ENCODE measurements around the gene CAPN11. TPM values are rescaled to one million over a fixed set of nuclear protein-coding genes. Genes with fewer than 3 reads are reported as not detected.

CAPN11 gene
- total RNA-seq, 1 donor from 2014 or later, result 2.0 TPM

DNA sequence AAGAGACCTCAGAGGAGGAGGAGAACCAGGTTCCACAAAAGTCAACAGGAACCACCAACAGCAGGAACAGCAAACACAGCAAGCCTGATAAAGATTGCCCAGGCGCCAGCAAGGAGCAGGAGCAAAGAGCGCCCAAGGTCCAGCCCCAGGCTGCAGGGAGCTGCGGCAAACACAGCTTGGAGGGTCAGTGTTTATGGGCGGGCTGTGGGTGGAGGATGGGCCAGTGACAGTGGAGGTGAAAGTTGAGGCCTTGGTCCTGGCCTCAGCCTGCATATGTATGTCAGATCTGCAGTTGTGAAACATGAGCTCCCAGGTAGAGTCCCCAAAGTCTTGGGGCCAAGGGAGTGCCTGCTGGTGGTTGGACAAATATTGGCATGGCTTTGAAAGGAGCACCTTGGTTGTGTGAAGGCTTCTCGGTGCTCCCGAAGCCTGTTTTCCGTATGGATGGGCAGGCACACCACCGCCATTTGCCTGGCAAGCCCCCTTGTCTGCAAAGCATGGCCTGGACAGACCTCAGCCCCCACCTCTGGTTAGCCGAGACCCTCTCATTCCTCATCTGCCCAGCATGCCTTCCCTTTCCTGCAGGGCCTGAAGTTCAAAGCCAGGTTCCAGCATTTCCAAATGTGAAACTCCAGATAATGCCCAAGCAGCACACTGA, 2.0 kb upstream of the CAPN11 start:
- H3K27ac ChIP-seq, result no peak overlapping the region
- no peaks in the 10 kb centered on the region for H3K9me3 ChIP-seq

DNA sequence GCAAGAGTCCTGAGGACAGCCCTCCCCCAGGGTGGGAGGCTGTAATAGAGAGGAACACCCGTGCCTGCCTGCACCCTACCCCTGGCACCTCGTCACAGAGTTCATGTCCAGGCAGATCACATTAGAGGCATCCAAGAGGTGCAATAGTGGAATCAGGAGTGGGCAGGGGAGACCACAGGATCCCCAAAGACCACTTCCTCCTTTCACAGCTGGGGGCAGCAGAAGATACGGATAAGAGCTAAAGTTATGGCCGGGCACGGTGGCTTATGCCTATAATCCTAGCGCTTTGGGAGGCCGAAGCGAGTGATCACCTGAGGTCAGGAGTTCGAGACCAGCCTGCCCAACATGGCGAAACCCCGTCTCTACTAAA, 1.5 kb upstream of the CAPN11 start:
- DNase-seq (ENCODE audit: extremely low spot score in 2 of 2), result no peak
- Histone ChIP-seq H3K4me1 (no peaks in the 10 kb centered on the region), H3K4me3 (no peak overlapping the region), H3K27me3 (no peaks in the 10 kb centered on the region), H3K36me3 (no peaks in the 10 kb centered on the region), H3K27ac (no peak overlapping the region), H3K9me3 (no peaks in the 10 kb centered on the region)
- TF ChIP-seq, protein P1, sequence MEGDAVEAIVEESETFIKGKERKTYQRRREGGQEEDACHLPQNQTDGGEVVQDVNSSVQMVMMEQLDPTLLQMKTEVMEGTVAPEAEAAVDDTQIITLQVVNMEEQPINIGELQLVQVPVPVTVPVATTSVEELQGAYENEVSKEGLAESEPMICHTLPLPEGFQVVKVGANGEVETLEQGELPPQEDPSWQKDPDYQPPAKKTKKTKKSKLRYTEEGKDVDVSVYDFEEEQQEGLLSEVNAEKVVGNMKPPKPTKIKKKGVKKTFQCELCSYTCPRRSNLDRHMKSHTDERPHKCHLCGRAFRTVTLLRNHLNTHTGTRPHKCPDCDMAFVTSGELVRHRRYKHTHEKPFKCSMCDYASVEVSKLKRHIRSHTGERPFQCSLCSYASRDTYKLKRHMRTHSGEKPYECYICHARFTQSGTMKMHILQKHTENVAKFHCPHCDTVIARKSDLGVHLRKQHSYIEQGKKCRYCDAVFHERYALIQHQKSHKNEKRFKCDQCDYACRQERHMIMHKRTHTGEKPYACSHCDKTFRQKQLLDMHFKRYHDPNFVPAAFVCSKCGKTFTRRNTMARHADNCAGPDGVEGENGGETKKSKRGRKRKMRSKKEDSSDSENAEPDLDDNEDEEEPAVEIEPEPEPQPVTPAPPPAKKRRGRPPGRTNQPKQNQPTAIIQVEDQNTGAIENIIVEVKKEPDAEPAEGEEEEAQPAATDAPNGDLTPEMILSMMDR (IDR thresholded peaks at IDR 0.05), result no peak
- TF ChIP-seq POLR2AphosphoS5 (IDR thresholded peaks at IDR 0.05; ENCODE audit: insufficient read depth in 1 of 2, low read depth in 1 of 2) (no peak), POLR2A (IDR thresholded peaks at IDR 0.05) (no peak)
- intact Hi-C loops (cut with DNase I), result no loop called here

More for the DNA sequence above, 2.0 kb upstream of the CAPN11 start:
- H3K4me3 ChIP-seq, result no peak overlapping the region
- no peaks in the 10 kb centered on the region for H3K36me3 ChIP-seq
- TF ChIP-seq POLR2AphosphoS5 (IDR thresholded peaks at IDR 0.05; ENCODE audit: insufficient read depth in 1 of 2, low read depth in 1 of 2) (no peak), POLR2A (IDR thresholded peaks at IDR 0.05) (no peak)
- TF ChIP-seq, protein P1 (IDR thresholded peaks at IDR 0.05), result no peak
- no peak for DNase-seq (ENCODE audit: extremely low spot score in 2 of 2)
- peaks cover 3% of the 10 kb centered on the region for H3K4me1 ChIP-seq
- no peaks in the 10 kb centered on the region for H3K27me3 ChIP-seq
- intact Hi-C loops (cut with DNase I), result no loop called here

DNA sequence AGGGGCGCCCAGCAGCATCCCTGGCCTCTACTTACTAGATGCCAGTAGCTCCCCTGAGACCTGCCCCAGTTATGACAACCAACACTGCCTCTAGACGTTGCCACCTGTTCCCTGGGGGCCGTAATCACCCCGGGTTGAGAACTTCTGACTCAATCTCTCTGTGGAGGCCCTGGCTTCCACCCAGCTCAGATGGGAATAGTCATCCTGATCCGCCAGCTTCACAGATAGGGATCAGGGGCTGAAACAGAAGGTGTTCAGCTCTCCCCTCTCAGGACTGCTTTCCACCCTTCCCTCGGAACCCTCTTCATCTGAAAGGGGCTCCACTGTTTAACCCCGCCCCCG, 3.3 kb downstream of the CAPN11 start:
- Histone ChIP-seq H3K9me3 (no peaks in the 10 kb centered on the region), H3K36me3 (no peaks in the 10 kb centered on the region), H3K27ac (no peak overlapping the region), H3K4me3 (no peak overlapping the region), H3K4me1 (no peaks in the 10 kb centered on the region), H3K27me3 (no peaks in the 10 kb centered on the region)
- TF ChIP-seq, protein P1 (IDR thresholded peaks at IDR 0.05), result no peak
- intact Hi-C loops (cut with DNase I), result no loop called here
- DNase-seq (ENCODE audit: extremely low spot score in 2 of 2), result no peak

DNA sequence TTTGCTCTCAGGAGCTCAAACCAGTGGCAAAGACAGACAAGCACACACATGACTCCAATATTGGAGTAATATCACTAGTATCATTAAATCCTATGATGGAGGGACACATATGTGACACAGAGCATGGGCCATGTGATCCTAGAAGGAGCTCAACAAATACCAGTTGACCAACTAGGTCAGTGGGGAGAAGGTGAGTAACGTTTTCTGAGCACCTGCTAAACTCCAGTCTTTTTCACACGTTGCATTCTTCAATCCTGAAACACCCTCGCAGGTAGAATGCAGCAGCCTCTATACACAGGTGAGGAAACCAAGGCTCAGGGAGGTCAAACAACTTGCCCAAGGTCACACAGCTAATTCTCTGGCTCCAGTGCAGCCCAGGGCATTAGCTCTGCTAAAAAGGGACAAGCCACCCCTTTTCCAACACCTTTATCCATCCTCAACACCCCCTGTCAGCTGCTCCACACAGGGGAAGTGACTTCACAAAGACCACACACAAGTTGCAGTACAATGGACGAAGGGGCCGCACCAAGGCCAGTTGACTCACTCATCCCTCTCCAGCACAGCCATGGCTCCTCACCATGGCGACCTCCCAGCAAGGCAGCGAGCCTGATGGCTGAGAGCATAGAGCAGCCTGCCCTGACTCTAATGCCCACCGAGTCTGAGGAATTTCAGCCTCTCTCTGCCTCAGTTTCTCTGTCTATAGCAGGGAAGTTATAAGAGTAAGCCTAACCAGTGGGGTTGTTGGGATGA, 4.4 kb downstream of the CAPN11 start:
- Histone ChIP-seq H3K36me3 (no peaks in the 10 kb centered on the region), H3K27ac (no peak overlapping the region), H3K27me3 (no peaks in the 10 kb centered on the region), H3K4me3 (no peak overlapping the region), H3K4me1 (no peaks in the 10 kb centered on the region), H3K9me3 (no peaks in the 10 kb centered on the region)
- DNase-seq (ENCODE audit: extremely low spot score in 2 of 2), result no peak
- TF ChIP-seq POLR2AphosphoS5 (IDR thresholded peaks at IDR 0.05; ENCODE audit: insufficient read depth in 1 of 2, low read depth in 1 of 2) (no peak), POLR2A (IDR thresholded peaks at IDR 0.05) (no peak)
- TF ChIP-seq, protein P1 (IDR thresholded peaks at IDR 0.05), result no peak
- intact Hi-C loops (cut with DNase I), result no loop called here

DNA sequence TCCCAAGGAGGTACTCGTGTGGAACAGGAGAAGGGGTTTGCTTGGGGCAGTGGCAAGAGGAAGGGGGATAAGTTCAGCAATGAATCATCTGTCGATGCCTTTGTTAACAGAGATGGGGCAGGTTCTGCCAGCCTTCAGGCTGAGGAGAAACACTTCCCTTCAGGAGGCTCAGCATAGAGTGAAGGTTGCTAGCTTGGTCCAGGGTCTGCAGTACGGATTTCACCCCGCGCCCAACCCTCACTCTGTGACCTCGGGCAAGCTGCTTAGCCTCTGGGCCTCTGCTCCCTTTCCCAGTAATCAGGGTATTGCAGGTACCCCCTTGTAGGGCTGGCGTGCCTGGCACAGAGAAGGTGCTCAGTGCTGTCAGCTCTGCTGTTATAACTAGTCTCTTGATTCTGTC, 7.5 kb downstream of the CAPN11 start:
- Histone ChIP-seq H3K27me3 (no peaks in the 10 kb centered on the region), H3K4me1 (no peaks in the 10 kb centered on the region), H3K9me3 (no peaks in the 10 kb centered on the region), H3K36me3 (no peaks in the 10 kb centered on the region), H3K4me3 (no peak overlapping the region), H3K27ac (no peak overlapping the region)
- no peak for TF ChIP-seq POLR2AphosphoS5 (IDR thresholded peaks at IDR 0.05; ENCODE audit: insufficient read depth in 1 of 2, low read depth in 1 of 2)
- TF ChIP-seq POLR2A (IDR thresholded peaks at IDR 0.05), result no peak
- TF ChIP-seq, protein P1 (IDR thresholded peaks at IDR 0.05), result no peak
- intact Hi-C loops (cut with DNase I), result no loop called here
- no peak for DNase-seq (ENCODE audit: extremely low spot score in 2 of 2)

All from vagina (tissue), 2 donors.